IPS-NIHi7 (cell line): ENCODE data around the gene C1QTNF5.
"Not testable (repeated sequence)": the region's sequence is repeated elsewhere in the genome, so short reads cannot be mapped to it uniquely, and the experiment has no call there.

Source experiments
- DNase-seq: peaks from one replicate; pipeline ENCODE4 v3.0.0; 2012; ENCODE audit warnings: mixed read lengths; ENCODE audit errors: extremely low spot score

The C1QTNF5 gene, protein sequence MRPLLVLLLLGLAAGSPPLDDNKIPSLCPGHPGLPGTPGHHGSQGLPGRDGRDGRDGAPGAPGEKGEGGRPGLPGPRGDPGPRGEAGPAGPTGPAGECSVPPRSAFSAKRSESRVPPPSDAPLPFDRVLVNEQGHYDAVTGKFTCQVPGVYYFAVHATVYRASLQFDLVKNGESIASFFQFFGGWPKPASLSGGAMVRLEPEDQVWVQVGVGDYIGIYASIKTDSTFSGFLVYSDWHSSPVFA

DNA sequence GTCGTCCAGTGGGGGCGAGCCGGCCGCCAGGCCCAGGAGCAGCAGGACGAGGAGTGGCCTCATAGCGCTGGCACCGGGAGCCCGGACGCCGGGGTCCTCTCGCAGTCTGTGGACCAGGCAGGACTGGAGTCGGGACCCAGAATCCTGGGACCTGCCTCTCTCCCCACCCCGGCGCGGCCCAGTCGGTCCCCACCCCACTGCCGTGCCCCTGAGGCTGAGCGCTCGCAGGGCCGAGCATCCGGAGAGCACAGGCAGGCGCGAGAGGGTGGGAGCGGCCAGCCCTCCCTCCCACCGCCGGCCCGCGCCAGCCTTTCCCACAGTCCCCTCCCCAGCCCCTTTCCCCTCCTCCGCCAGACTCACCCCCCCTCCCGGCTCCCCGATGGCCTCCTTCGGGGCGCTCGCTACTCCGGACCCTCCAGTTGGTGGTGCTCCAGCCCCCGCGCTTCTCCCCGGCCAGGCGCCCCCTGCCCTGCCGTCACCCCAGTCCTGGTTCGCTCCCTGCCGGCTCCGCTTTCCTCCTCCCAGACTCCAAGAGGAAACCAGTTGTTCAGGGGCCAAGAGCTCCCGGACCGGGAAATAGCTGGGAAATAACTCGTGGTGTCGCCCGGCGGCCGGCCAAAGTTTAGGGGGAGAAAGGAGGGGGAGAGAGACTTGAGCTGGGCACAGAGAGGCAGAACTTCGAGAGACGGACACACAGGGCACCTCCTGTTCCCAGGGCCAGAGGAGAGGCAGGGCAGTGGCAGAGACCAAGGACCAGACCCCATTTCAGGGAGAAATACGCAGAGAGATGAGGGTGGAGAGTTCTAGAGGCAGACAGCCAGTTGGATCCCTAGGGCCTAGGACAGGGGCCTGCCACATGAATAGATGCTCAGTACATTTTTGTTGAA lies at the start of gene C1QTNF5:
TSS of gene C1QTNF5 (minus strand) at position 549 of the 887 bp plus-strand sequence. CDS start at position 63, 486 bp downstream.
- peak; percentile 45 for DNase-seq

- peak; percentile 81 for DNase-seq
Observed at GRCh38 chr11:119389611-119390254, 49.0 kb upstream of the C1QTNF5 start.

DNA sequence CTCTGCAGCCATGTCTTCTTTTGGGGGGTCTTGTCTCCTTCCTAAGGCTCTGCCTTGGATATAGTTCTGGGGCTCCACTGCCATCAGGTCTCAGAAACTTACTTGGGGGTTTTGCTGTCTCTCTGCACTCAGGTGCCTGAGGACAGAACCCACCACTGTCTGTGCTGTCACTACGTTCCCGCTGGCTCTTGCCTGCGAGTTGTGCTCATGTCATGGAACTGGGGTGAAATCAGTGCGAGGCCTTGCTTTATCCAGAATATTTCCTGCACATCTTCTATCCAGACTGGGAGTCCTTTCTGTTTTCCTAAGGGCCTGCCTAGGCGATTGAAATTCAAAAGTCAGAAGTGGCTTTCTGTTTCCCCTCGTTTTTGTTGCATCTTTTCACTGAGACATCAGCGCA lies 47.4 kb upstream of the C1QTNF5 start:
- DNase-seq: no peak

GRCh38 chr11:119384332-119384731 lies 43.6 kb upstream of the C1QTNF5 start:
- no peak for DNase-seq

DNA sequence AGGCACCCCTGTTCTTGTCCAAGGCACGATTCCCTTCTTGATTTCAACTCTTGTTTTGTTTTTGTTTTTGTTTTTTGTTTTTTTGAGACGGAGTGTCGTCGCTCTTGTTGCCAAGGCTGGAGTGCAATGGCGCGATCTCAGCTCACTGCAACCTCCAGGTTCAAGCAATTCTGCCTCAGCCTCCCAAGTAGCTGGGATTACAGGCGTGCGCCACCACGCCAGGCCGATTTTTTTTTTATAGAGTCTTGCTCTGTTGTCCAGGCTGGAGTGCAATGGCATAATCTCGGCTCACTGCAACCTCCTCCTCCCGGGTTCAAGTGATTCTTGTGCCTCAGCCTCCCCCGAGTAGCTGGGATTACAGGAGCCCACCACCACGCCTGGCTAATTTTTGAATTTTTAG lies 41.8 kb upstream of the C1QTNF5 start:
- not testable (repeated sequence) for DNase-seq

DNA sequence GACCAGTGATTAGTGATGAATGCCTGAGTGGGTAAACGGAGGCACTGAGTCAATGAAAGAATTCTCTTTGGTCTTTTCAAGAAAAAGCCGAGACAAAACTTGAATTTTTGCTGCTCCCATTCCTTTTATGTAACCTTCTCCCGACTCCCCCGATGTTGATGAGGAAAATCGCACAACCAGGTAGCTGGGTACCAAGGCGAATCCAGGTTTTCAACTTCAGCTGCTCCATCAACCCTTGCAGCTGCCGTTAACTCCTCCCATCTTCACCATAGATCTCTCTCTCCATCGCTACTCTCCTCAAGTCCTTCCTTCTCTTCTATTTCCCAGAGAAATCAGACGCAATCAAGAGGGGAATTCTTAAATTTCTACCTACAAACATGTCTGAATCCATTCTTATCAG lies 41.4 kb upstream of the C1QTNF5 start:
- DNase-seq: no peak

DNA sequence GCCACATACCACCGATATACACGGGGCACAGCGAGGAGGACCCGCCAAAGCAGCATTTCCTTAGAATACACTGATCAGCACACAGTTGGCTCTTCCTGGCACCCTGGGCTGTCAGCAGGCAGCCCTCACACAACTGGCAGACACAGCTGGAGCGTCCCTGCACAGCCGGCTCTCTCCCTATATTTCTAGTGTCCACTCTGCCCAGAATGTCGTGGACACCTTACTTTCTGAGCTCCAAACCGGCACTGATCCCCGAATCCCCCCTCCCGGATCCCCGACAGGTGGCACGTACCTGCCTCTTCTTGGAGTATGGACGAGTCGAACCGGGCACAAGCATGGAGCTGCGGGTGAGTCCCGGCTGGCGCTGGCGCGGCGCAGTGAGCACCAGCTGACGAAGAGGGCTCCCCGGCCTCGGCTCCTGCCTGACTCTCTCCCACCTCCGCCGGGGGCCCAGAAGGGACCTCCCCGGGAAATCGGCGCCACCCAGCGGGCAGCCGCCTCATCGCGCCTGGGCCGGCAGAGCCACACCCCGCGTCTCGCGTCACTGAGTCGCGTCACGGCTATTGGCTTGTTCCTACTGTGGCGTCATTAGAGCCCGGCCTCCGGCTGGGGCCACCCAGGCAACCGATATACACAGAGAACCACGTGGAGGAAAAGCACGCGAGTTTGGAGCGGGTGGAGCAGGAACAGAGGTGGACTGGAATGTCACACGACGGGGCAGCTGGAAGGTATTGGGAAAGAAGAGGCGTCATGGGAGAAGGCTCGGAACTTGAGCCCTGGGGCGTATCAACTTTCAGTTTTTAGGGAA lies 40.7 kb upstream of the C1QTNF5 start, which contains the start of gene USP2:
TSS of gene USP2 (minus strand) at position 510 of the 808 bp plus-strand sequence. CDS start 8,210 bp downstream, outside the sequence.
- peak; percentile 94 for DNase-seq

GRCh38 chr11:119380827-119381180 lies 40.1 kb upstream of the C1QTNF5 start:
- DNase-seq: no peak

DNA sequence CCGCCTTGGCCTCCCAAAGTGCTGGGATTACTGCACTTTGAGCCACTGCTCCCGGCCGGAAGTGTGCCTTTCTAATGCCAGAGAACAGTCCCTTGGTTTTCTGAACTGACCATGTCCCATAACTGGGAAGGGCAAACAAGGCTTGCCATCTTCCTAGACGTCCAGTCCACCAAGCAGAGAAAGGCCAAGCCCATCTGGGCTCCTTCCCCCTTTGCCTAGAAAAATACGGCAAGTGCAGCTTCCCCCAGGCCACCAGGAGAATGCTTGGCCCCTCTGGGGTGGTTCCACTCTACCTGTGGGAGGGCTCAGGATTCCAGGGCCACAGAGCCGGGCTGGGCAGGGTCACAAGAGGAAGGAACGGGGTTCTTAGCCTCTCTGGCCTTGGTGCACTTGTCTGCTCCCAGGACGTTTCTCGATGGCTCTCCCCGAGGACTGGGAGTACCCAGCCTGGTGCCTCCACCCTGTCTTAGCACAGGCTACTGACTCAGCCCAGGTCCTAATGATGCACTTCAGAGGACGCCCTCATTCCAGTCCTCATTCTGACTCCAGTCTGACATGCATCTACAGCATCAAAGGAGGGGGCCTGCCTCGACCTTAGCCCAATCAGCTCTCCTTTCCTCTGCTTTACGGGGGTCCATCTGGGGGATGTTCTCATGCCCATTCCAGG lies 39.6 kb upstream of the C1QTNF5 start:
- DNase-seq: no peak

DNA sequence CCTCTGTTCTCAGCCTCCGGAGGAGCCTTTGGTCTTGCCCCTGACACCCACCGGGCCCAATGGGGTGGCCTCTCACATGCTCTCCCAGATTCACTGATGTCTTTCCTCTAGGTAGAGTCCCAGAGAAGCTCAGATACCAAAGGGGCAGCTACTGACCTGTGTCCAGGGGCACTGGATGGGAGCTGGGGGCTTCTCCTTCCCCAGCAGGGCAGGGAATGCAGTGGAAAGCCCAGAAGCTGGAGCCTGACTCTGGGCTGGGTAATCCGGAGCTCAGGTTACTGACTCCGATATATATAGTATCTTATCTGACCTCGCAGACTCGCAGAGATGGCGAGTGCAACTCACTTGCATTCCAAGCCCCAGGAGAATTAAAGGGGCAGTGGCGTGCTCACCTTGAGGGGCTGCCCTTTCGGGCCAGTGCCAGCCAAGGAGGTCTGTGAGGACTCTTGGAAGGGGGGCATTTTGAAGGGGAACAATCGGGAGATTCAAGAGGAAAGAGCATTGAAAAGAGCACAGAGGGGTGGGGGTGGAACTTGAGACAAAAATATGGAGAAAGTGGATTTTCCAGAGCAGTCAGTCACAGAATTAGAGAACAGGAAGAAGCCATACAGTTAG lies 38.3 kb upstream of the C1QTNF5 start:
- no peak for DNase-seq

DNA sequence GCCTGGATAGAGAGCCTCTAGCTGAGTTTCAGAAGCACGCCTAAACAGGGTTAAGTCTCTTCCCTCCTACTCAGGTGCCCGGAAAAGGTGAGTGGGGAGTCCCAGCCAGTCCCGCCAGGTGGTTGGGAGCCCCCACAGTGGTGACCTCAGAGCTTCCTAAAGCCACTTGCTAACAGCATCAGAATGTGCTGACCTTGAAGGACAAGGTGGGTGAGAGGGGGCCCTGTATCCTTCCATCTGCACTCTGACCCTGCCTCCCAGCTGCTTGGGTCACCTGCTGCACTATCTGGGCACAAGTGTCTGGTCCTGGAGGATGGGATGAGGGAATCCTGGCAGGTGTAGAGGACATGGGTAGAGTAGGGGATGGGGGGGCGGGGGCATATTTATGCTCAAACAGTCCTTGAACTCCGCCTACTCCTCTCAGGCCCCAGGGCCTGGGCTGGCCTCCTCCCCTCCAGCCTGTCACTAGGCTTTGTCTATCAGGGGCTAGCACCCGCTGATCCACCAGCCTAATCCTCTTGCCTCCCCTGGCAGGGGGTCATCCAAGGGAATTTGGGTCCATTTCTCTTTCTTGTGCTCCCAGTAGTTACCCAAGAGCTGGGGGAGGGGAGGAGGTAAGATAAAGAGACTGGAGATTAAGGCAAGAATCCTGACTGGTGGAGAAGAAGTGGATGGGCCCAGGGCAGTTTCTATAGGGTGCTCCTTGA lies 37.4 kb upstream of the C1QTNF5 start:
- peak; percentile 44 for DNase-seq

GRCh38 chr11:119377112-119377901 lies 36.6 kb upstream of the C1QTNF5 start:
- DNase-seq: no peak

- DNase-seq: no peak
Observed at GRCh38 chr11:119376197-119376847, 35.6 kb upstream of the C1QTNF5 start.

- DNase-seq: no peak
Observed at GRCh38 chr11:119375337-119376196, 34.9 kb upstream of the C1QTNF5 start.

DNA sequence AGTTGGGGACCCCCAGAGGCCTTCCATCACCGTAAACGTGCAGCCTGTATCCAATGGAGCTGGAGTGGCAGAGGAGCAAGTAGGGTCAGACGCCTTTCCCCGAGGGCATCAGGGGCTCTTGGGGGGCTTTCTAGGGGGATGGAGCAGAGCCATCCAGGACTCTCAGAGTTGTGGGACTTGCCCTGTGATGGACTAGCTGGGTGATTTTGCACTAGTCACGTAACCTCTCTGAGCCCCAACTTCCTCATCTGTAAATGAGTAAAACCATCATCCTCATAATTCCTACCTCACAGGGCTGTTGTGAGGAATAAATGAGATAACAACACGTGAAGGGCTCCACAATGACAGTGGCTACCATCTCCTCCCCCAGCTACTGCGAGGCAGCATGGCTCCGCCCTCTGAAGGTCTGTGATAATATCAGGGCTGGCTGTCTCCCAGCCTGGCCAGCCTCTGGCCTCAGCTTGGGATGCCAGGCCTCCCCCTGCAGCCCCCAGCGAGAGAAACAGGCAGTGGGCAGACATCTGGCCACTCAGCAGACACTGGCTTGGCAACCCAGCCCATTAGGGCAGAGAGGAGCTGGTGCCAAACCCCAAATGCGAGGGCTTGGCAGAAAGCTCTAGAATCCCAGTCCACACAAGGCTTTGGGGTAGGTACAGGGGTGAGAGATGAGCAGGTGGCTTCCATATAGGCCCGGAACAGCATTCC lies 34.1 kb upstream of the C1QTNF5 start:
- DNase-seq: no peak

- peak; percentile 78 for DNase-seq
Observed at GRCh38 chr11:119373921-119374631, 33.4 kb upstream of the C1QTNF5 start.
